ENCODE data around the gene BEX2.
"Not testable (repeated sequence)": the region's sequence is repeated elsewhere in the genome, so short reads cannot be mapped to it uniquely, and the experiment has no call there.

The BEX2 gene

GRCh38 chrX:103309860-103310554, 783 bp downstream of the BEX2 start:
- H3K4me3 ChIP-seq (ENCODE audit: low read depth, low read length) = no peak overlapping the region; the same call in 1 of the 2 replicates
- TF ChIP-seq, protein P1, sequence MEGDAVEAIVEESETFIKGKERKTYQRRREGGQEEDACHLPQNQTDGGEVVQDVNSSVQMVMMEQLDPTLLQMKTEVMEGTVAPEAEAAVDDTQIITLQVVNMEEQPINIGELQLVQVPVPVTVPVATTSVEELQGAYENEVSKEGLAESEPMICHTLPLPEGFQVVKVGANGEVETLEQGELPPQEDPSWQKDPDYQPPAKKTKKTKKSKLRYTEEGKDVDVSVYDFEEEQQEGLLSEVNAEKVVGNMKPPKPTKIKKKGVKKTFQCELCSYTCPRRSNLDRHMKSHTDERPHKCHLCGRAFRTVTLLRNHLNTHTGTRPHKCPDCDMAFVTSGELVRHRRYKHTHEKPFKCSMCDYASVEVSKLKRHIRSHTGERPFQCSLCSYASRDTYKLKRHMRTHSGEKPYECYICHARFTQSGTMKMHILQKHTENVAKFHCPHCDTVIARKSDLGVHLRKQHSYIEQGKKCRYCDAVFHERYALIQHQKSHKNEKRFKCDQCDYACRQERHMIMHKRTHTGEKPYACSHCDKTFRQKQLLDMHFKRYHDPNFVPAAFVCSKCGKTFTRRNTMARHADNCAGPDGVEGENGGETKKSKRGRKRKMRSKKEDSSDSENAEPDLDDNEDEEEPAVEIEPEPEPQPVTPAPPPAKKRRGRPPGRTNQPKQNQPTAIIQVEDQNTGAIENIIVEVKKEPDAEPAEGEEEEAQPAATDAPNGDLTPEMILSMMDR (IDR thresholded peaks at IDR 0.05; ENCODE audit: insufficient read depth, low read depth, low read length, missing control alignments) = no peak
- DNase-seq (ENCODE audit: low read depth) = no peak

DNA sequence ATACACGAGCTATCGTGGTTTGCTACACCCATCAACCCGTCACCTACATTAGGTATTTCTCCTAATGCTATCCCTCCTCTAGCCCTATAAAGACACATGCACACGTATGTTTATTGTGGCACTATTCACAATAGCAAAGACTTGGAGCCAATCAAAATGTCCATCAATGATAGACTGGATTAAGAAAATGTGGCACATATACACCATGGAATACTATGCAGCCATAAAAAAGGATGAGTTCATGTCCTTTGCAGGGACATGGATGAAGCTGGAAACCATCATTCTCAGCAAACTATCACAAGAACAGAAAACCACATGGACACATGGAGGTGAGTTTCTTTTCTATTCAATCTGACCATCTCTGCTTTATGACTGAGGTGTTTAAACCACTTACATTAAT, 5.1 kb downstream of the BEX2 start:
- not testable (repeated sequence) for H3K4me3 ChIP-seq (ENCODE audit: low read depth, low read length); DNase-seq (ENCODE audit: low read depth)

DNA sequence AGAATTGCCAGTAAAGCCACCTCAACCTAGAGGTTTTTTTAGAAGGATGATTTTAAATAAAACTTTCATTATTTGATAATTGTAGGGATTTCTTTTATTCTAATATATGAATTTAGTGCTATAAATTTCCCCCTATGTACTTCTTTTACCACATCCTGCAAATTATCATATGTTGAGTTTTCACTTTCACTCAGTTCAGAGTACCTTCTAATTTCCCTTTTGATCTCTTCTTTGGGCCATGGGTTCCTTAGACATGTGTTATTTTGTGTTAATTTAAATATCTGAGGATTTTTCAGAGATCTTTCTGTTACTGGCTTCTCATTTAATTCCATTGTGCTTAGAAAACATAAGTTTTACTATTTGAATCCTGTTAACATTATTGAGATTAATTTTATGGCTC, 6.1 kb downstream of the BEX2 start:
- H3K4me3 ChIP-seq (ENCODE audit: low read depth, low read length) = no peak overlapping the region
- DNase-seq (ENCODE audit: low read depth) = no peak
- TF ChIP-seq, protein P1 (IDR thresholded peaks at IDR 0.05; ENCODE audit: insufficient read depth, low read depth, low read length, missing control alignments) = no peak

GRCh38 chrX:103293118-103293517, 17.7 kb downstream of the BEX2 start:
- no peak overlapping the region for H3K4me3 ChIP-seq (ENCODE audit: low read depth, low read length)
- TF ChIP-seq, protein P1 (IDR thresholded peaks at IDR 0.05; ENCODE audit: insufficient read depth, low read depth, low read length, missing control alignments) = no peak
- no peak for DNase-seq (ENCODE audit: low read depth)

DNA sequence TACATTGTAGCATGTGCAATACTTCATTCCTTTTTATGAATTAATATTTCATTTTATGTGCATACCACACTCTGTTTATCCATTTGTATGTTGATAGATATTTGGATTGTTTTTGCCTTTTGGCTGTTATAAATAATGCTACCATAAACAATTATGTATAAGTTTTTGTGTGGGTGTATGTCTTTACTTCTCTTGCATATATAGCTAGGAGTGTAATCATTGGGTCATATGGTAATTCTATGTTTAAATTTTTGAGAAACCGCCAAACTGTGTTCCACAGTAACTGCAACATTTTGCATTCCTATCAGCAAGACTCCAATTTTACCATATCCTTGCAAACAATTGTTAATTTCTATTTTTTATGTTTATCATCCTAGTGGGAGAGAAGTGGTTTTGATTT, 31.2 kb downstream of the BEX2 start:
- TF ChIP-seq, protein P1 (IDR thresholded peaks at IDR 0.05; ENCODE audit: insufficient read depth, low read depth, low read length, missing control alignments) = no peak
- no peak for DNase-seq (ENCODE audit: low read depth)
- H3K4me3 ChIP-seq (ENCODE audit: low read depth, low read length) = no peak overlapping the region

DNA sequence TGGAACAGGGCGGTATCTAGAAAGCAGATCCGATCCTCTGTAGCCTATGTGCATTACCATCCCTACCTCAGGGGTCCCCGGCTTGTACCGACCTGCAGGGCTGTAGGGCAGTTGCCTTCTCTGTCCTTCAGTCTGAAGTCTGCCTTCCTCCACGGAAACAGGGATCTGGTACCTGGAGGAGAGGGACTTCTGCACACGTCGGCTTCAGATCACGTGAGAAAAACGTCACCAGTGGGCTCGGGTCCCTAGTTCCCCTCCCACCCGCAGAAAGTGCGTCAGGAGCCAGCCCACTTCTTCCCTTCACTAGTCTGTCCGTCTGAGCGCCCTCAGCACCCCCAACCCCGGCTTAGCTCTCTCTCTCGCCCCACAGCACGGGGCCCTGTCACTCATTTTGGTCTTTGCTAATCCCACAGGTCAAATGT, 34.2 kb downstream of the BEX2 start, which contains the start of gene TCEAL5:
Gene TCEAL5 (minus strand): TSS at position 170 of the 422 bp plus-strand sequence. CDS start 2,187 bp downstream, outside the sequence.
- no peak within 1 kb of the TSS for H3K4me3 ChIP-seq (ENCODE audit: low read depth, low read length)
- no peak for DNase-seq (ENCODE audit: low read depth)
- TF ChIP-seq, protein P1 (IDR thresholded peaks at IDR 0.05; ENCODE audit: insufficient read depth, low read depth, low read length, missing control alignments) = no peak

GRCh38 chrX:103275947-103276567, 34.7 kb downstream of the BEX2 start:
- H3K4me3 ChIP-seq (ENCODE audit: low read depth, low read length) = no peak overlapping the region
- no peak for DNase-seq (ENCODE audit: low read depth)
- TF ChIP-seq, protein P1 (IDR thresholded peaks at IDR 0.05; ENCODE audit: insufficient read depth, low read depth, low read length, missing control alignments) = no peak
